ENCODE data around the gene KLC1.

KLC1 gene

DNA sequence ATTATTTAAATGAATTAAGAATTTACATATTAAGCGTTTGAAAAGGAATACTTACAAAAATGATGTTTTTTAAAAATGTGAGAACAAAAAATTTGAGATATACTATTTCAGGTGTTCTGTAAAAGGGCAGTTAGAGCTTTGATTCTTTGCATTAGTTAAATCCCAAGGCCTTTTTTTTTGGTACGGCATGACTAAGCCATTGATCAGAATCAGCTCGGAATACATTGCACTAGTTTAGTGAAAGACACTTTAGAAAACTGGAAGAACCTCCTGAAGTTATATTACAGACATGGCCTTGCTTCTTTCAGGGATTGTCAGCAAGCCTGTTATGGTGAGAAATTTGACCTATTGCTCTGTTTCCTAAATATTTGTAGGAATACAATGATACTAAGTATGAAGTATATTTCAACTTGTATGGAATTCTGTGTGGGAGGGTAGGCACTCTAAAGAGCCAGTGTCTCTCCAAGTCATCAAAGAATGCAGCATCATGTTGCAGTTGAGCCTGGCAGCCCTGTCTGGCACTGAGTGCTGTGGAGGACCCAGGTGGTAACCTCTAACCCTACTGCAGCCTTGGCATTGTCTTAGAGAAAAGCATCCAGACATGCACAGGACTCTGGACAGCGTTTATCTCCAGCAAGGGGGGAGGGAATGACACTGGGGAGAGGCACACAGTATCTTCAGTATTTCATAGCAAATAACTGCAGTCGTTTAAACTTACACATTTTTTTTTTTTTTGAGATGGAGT is 1.5 kb downstream of the KLC1 start:
- DNase-seq (ENCODE audit: low read depth) = peak; percentile 40
- TF ChIP-seq, protein P1, sequence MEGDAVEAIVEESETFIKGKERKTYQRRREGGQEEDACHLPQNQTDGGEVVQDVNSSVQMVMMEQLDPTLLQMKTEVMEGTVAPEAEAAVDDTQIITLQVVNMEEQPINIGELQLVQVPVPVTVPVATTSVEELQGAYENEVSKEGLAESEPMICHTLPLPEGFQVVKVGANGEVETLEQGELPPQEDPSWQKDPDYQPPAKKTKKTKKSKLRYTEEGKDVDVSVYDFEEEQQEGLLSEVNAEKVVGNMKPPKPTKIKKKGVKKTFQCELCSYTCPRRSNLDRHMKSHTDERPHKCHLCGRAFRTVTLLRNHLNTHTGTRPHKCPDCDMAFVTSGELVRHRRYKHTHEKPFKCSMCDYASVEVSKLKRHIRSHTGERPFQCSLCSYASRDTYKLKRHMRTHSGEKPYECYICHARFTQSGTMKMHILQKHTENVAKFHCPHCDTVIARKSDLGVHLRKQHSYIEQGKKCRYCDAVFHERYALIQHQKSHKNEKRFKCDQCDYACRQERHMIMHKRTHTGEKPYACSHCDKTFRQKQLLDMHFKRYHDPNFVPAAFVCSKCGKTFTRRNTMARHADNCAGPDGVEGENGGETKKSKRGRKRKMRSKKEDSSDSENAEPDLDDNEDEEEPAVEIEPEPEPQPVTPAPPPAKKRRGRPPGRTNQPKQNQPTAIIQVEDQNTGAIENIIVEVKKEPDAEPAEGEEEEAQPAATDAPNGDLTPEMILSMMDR (IDR thresholded peaks at IDR 0.05; ENCODE audit: insufficient read depth, low read depth, low read length, missing control alignments) = no peak
- peak overlapping the region; percentile 77 for H3K4me3 ChIP-seq (ENCODE audit: low read length)

DNA sequence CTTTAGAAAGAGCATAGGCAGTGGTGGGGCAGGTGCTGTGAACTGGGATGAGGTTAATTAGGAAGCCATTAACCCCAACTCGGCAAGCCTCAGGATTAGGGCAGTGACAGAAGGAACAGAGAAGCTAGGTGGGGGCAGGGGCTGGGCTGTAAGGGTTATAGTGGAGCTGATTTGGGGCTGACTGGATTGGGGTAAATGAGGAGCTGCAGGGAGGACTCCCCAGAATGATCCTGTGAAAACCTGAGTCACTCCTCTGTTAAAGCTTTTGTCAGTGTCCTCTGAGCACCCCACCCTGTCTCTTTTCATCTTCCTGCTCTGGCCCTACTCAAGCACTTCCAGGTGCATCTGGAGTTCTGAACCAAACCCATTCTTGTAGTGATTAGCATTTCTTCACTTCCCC is 4.4 kb downstream of the KLC1 start:
- DNase-seq (ENCODE audit: low read depth) = no peak
- TF ChIP-seq, protein P1 (IDR thresholded peaks at IDR 0.05; ENCODE audit: insufficient read depth, low read depth, low read length, missing control alignments) = no peak
- no peak overlapping the region for H3K4me3 ChIP-seq (ENCODE audit: low read length)

DNA sequence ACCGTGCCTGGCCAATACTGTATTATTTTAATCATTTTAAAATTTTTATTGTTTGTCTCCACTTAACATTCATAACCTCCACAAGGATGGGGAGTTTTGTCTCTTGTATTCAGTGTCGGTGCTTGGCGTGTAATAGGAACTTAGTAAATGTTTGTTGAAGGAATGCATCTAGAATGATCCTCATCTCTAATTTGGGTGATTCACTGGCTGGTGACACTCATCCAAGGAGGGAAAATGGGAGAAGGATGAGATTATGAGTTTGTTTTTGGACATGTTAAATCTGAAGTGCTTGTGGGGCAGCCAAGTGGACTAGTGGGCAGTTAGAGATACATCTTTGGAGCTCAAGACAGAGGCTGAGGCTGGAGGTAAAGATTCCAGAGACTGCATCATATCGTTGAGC is 5.1 kb downstream of the KLC1 start:
- no peak for DNase-seq (ENCODE audit: low read depth)
- TF ChIP-seq, protein P1 (IDR thresholded peaks at IDR 0.05; ENCODE audit: insufficient read depth, low read depth, low read length, missing control alignments) = no peak
- no peak overlapping the region for H3K4me3 ChIP-seq (ENCODE audit: low read length)

DNA sequence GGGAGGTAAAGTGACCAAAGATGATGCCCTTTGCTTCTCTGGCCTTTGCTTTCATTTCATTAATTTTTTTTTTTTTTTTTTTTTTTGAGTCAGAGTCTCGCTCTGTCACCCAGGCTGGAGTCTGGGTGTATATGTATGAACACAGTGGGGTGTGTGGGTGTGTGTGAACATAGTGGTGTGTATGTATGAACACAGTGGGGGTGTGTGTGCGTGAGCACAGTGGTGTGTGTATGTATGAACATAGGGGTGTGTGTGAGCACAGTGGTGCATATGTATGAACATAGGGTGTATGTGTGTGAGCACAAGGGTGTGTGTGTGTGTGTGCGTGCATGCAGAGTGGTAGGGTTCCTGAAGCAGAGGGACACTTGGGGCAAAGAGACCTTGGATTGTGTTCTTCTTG is 9.6 kb downstream of the KLC1 start:
- TF ChIP-seq, protein P1 (IDR thresholded peaks at IDR 0.05; ENCODE audit: insufficient read depth, low read depth, low read length, missing control alignments) = no peak
- H3K4me3 ChIP-seq (ENCODE audit: low read length) = no peak overlapping the region
- DNase-seq (ENCODE audit: low read depth) = no peak

DNA sequence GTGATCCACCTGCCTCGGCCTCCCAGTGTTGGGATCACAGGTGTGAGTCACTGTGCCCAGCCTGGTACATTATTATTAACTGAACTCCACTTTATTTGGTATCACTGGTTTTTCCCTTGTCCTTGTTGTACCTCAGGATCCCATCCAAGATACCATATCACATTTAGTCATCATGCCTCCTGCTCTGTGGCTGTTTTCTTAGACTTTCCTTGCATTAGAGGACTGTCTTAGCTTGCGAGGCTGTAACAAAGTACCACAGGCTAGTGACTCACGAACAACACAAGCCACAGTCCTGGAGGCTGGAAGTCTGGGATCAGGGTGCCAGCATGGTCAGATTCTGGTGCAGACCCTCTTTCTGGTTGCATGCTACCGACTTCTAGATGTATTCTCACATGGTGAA is 12.2 kb downstream of the KLC1 start:
- TF ChIP-seq, protein P1 (IDR thresholded peaks at IDR 0.05; ENCODE audit: insufficient read depth, low read depth, low read length, missing control alignments) = no peak
- DNase-seq (ENCODE audit: low read depth) = peak; percentile 39

DNA sequence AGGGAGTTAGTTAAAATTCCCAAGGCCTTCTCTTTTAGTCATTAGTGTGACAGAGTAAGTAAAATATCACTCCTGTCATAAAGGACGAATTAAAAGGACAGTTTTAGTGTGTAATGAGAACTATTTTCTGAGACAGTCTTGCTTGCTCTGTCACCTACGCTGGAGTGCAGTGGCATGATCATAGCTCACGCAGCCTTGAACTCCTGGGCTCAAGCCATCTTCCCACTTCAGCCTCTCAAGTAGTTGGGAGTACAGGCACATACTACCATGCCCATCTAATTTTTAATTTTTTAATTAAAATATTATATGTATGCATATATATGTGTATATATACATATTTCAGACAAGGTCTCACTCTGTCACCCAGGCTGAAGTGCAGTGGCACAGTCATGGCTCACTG is 17.2 kb downstream of the KLC1 start:
- TF ChIP-seq, protein P1 (IDR thresholded peaks at IDR 0.05; ENCODE audit: insufficient read depth, low read depth, low read length, missing control alignments) = no peak
- DNase-seq (ENCODE audit: low read depth) = no peak
- H3K4me3 ChIP-seq (ENCODE audit: low read length) = no peak overlapping the region

More for the DNA sequence above, 12.2 kb downstream of the KLC1 start:
- H3K4me3 ChIP-seq (ENCODE audit: low read length) = no peak overlapping the region

DNA sequence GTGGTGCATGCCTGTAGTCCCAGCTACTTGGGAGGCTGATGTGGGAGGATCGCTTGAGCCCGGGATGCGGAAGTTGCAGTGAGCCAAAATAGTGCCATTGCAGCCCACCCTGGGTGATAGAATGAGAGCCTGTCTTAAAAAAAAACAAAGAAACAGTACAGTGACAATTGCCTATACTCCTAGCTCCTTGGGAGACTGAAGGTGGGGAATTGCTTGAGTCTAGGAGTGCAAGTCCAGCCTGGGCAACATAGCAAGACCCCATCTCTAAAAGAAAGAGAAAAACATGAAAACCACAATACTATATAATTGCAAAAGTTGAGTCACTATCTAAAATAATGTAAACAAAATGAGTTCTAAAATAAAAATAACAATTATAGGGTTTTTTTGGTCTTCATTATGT is 20.0 kb downstream of the KLC1 start:
- no peak for DNase-seq (ENCODE audit: low read depth)
- TF ChIP-seq, protein P1 (IDR thresholded peaks at IDR 0.05; ENCODE audit: insufficient read depth, low read depth, low read length, missing control alignments) = no peak
- no peak overlapping the region for H3K4me3 ChIP-seq (ENCODE audit: low read length)
